Right renal cortex interstitium (tissue), 3 donors: Measurements from ENCODE around the gene FAM151A. TPM values are rescaled to one million over a fixed set of nuclear protein-coding genes. Genes with fewer than 3 reads are reported as not detected.
"Not testable (repeated sequence)": the region's sequence is repeated elsewhere in the genome, so short reads cannot be mapped to it uniquely, and the experiment has no call there.

Experiments used
- DNase-seq, 3 donors: peaks; one replicate each; pipeline ENCODE4 v3.0.0-alpha.2; 2013; ENCODE audit warnings: low read depth in 3 of 3, low spot score in 2 of 3
- polyA plus RNA-seq, 3 donors: library from polyadenylated mRNA; unstranded; fragments of 120-200 nt; gene quantifications; one replicate each; pipeline ENCODE4 v1.2.1, GENCODE V29; 2013; ENCODE audit not compliant: insufficient read length in 3 of 3

Gene FAM151A
- polyA plus RNA-seq, 3 donors, result 21.0 to 39.1 (median 24.2) TPM

DNA sequence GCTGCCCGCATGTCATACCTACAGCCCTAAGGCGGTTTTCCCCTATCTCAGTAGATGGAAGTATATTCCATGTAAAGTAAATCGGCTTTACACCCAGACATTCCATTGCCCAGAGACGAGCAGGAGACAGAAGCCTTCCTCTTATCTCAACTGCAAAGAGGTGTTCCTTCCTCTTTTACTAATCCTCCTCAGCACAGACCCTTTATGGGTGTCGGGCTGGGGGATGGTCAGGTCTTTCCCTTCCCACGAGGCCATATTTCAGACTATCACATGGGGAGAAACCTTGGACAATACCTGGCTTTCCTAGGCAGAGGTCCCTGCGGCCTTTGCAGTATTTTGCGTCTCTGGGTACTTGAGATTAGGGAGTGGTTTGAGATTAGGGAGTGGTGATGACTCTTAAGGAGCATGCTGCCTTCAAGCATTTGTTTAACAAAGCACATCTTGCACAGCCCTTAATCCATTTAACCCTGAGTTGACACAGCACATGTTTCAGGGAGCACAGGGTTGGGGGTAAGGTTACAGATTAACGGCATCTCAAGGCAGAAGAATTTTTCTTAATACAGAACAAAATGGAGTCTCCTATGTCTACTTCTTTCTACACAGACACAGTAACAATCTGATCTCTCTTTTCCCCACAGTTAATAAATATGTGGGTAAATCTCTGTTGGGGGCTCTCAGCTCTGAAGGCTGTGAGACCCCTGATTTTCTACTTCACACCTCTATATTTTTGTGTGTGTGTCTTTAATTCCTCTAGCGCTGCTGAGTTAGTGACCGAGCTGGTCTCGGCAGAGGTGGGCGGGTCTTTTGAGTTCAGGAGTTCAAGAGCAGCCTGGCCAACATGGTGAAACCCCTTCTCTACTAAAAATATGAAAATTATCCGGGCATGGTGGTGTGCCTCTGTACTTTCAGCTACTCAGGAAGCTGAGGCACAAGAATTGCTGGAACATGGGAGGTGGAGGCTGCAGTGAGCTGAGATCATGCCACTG lies 13.4 kb upstream of the FAM151A start:
- DNase-seq, result not testable (repeated sequence)

- not testable (repeated sequence) for DNase-seq
Measured at GRCh38 chr1:54635804-54636203, 12.5 kb upstream of the FAM151A start.

DNA sequence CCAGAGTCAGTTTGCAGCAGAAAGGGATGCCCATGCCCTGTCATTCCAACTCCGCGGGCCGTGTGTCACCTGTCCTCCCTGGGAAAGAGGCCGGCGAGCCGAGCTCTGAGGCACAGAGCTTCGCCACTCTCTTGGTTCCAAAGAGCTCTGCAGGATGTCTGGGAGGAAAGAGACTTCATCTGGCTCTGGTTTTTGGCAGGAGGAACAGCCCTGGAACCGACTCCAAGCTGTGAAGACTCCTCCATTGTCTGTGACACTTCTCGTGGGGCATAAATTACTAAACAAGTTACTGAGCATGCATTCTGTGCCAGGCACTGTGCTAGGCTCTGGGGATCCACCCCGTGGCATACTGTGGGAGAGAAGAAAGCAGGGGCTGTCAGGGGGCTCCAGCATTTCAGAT lies 3.9 kb upstream of the FAM151A start:
- DNase-seq, result no peak

GRCh38 chr1:54624466-54625464 lies 1.4 kb upstream of the FAM151A start:
- no peak for DNase-seq

- DNase-seq, result no peak
Measured at GRCh38 chr1:54619749-54620148, 3.6 kb downstream of the FAM151A start.

DNA sequence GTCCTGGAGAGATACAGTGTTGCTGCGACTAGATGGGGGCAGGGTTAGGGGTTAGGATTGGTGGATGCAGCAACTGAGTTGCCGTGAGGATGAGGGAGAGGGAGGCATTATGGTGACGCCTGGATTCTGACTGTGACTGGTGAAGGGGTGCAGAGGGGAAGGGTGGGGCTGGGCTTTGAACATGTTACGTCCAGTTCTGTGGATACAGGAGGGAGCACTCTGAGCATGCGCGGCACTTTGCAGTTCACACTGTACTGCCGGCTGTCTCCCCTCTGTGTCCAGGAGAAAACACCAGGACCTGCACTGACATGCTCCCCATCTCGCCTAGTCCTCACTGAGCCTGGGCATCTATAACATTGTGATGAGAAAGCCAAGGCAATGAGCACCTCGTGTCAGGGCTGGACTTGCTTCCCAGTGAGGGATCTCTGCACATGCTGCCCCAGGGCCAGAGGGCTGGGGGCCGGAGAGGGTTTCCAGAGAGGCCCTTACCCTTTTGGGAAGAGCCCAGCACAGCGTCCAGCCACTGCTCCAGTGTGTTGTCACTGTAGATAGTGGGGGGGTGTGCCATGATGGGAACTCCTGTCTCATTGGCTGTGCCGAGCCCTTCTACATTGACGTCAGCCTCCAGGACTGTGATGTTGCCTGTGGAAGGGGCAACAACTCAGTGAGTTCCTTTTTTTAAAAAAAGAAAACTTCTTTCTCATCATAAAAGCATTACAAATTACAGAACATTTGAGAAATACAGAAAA lies 7.6 kb downstream of the FAM151A start:
- DNase-seq, result no peak

DNA sequence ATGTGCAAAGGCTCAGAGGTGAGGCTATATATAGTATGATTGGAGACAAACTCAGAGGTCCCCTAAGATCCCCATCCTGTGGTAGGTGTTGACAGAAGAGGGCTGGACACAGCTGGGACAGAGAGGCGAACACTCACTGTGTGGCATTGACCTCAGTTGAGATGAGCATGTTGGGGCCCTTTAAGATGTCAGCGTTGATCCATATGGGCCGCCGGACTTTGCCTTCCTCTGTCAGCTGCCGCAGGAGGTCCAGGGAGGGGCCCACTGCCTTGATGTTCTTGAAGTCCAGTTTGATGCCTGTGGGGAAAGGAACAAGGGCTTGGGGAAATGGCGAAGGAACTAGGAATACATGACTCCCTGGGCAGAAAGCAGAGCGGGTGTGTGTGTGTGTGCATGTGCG lies 8.8 kb downstream of the FAM151A start:
- no peak for DNase-seq

DNA sequence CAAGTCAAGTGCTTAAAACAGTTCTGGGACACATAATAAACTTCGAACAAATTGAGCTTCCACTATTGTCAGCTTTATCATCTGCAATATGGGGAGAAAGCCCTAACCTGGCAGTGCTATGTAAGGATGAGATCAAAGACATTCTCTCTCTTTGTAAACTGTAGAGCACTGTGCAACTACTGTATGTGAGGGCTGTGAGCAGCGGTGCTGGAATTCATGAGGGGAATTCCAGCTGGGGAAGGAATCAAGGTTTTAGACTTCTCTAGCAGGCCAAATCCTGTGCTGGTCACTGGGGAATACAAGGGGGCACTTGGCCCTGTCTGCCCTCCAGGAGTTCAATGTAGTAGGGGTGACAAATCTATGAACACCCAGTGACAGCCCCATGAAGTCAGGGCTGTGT lies 9.3 kb downstream of the FAM151A start:
- no peak for DNase-seq

- DNase-seq, result no peak
Measured at GRCh38 chr1:54611621-54612020, 11.7 kb downstream of the FAM151A start.

DNA sequence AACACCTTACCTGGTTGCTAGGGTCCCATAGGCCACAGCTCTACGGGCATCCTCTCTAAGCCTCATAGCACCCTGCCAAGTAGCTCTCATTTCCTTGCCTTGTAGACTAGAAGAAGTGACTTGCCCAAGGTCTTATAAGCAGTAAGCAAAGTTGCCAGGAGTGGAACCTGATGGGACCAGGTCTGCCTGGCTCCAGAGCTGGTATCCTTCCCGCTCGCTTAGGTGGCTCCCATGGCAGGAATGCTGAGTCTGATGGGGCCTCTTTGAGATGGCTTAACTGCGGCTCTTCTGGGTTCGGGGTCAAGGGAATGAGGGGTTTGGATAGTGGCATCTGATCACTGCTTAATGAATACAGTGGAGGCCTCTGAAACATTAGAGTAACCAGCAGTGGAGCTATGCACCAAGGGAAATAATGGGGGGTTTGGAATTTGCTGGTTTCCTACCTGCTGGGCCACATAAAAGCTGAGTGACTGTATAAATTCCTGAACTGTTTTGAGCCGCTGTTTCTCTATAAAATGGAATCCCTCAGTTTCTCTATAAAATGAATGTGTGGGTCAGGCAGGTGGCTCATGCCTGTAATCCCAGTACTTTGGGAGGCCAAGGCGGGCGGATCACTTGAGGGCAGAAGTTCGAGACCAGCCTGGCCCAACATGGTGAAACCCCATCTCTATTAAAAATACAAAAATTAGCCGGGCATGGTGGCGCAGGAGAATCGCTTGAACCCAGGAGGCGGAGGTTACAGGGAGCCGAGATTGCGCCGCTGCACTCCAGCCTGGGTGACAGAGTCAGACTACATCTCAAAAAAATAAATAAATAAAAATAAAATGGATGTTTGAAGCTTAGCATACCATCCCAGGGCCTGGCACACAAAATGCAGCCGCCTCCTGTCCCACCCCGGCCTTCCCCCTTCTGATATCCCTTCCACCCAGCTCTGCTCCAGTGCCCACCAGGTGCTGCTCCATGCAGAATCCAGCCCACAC lies 12.4 kb downstream of the FAM151A start:
- no peak for DNase-seq

DNA sequence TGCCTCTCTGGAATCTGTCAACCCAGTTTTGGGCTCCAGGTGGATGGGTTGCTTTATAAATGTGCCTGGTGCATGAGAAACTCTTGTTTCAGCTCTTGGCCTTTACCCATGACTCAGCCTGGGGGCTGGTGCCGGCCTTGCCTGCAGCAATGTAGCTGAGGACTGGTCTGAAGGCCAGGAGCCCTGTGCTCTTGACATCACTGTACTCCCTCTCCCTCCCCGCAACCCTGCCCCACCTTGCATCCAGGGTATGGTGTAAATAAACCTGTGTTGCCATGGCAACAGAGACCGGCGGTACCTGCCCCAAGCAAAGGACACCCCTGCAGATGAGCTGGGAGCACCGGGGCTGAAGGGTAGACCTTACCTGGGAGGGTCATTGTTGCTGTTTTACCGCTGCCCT lies 13.3 kb downstream of the FAM151A start:
- no peak for DNase-seq

DNA sequence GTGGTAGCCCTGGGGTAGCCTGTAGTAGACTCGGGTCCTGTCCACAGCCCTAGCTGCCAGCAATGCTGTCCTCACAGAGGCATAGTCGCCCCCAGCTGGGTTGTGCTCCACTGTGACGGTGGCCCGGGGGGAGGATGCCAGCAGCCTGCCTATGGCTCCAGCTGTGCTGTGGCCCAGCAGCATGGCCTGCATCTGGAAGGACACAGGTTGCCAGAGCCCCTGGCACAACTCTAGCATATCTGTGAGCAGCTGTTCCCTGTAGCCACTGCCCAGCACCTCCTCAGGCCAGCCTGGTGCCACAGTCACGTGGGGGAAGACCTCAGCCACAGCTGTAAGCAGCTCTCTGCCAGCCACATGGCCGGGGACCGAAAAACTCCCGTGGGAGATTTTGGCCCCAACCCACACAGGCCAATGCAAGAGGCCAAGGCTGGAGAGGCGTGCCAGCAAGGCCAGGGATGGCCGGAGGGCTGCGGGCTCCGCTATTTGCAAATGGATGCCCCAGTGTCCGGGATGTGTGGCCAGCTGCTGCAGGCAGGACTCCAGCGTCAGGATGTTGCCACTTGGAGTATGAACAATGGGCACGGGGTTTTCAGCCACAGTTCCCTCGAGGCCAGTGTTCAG lies 13.9 kb downstream of the FAM151A start:
- DNase-seq, result no peak

GRCh38 chr1:54608566-54609230 lies 14.6 kb downstream of the FAM151A start:
- DNase-seq, result no peak

- DNase-seq, result no peak
Measured at GRCh38 chr1:54607821-54608565, 15.3 kb downstream of the FAM151A start.

- no peak for DNase-seq
Measured at GRCh38 chr1:54606990-54607325, 16.4 kb downstream of the FAM151A start.

DNA sequence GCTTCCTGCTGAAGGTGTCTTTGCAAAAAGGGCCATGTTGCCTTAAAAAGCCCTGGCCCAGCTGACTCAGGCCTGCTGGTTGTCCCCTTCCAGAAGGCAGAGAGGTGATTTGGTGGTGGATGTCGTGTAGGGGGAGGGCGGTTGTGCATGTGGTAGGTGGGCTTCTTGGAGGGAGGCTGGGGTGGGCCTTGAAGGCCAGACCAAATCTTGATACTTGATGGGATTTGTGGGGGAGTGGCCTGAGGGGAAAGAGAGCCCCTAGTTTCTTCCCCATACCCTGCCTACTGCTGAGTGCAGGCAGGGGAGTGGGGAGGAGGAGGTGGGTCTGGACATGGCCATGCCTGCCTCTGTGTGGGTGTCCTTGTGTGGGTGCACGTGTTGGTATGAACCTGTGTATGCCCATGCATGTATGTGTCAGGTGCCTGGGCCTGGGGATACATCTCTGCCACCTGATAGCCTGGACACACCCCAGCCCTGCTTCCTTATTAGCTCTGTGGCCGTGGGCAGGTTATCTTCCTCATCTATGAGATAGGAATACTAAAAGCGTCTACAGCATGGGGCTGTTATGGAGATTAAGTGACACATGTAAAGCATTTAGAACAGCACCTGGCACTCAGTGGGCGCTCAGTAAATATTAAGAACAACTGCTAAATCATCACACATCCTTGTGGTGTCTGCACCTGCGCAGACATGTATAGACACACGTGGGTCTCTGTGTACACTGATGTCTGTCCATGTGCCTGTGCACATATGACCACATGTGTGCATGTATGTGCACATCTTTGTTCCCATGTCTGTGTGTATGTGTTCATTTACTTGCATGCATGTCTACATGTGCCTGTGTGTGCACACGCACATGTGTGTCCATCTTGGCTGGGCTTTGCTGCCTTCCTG lies 17.0 kb downstream of the FAM151A start:
- no peak for DNase-seq
